HG02763 (cell line): ENCODE data around the gene SDF4.
"Not testable (repeated sequence)": the region's sequence is repeated elsewhere in the genome, so short reads cannot be mapped to it uniquely, and the experiment has no call there.

Experiments used
- ATAC-seq: cut with Tn5 transposase; IDR thresholded peaks from one replicate; pipeline ENCODE4 v1.9.1; 2021; ENCODE audit warnings: mild to moderate bottlenecking, moderate library complexity; ENCODE audit not compliant: unreplicated experiment

Gene SDF4

GRCh38 chr1:1181129-1181937, 50.5 kb downstream of the SDF4 start:
- ATAC-seq = no peak

GRCh38 chr1:1179983-1180861, 51.6 kb downstream of the SDF4 start:
- no peak for ATAC-seq

GRCh38 chr1:1179346-1179982, 52.3 kb downstream of the SDF4 start:
- no peak for ATAC-seq

GRCh38 chr1:1178794-1179331, 52.9 kb downstream of the SDF4 start:
- no peak for ATAC-seq

GRCh38 chr1:1177452-1178206, 54.2 kb downstream of the SDF4 start:
- ATAC-seq = no peak

GRCh38 chr1:1176931-1177330, 54.9 kb downstream of the SDF4 start:
- ATAC-seq = no peak

- not testable (repeated sequence) for ATAC-seq
Observed at GRCh38 chr1:1176063-1176761, 55.6 kb downstream of the SDF4 start.

GRCh38 chr1:1175221-1176062, 56.4 kb downstream of the SDF4 start:
- ATAC-seq = no peak

- no peak for ATAC-seq
Observed at GRCh38 chr1:1173793-1174415, 57.9 kb downstream of the SDF4 start, which contains the start of gene TTLL10. TTLL10 (plus strand) TSS chr1:1173880; CDS start chr1:1179216, 5,336 bp downstream.

GRCh38 chr1:1173061-1173792, 58.6 kb downstream of the SDF4 start:
- ATAC-seq = no peak

- ATAC-seq = no peak
Observed at GRCh38 chr1:1171546-1172340, 60.1 kb downstream of the SDF4 start.

GRCh38 chr1:1171161-1171545, 60.6 kb downstream of the SDF4 start:
- no peak for ATAC-seq

GRCh38 chr1:1170215-1171091, 61.3 kb downstream of the SDF4 start:
- ATAC-seq = no peak

- ATAC-seq = no peak
Observed at GRCh38 chr1:1169429-1170214, 62.2 kb downstream of the SDF4 start.
